Hepatocyte (in vitro differentiated cells): ENCODE measurements around the gene NSUN3. TPM values are rescaled to one million over a fixed set of nuclear protein-coding genes. Genes with fewer than 3 reads are reported as not detected.

Experiments
- DNase-seq: peaks from one replicate; pipeline ENCODE4 v3.0.0-alpha.2; 2016; ENCODE audit warnings: low spot score
- H2AFZ ChIP-seq: fragments of 200-600 bp; sonication (generic); 2 replicates; pipeline ENCODE4 v1.6.0; 2016; ENCODE audit warnings: antibody characterized with exemption, mild to moderate bottlenecking
- H3K27ac ChIP-seq: fragments of 200-600 bp; sonication (generic); 2 replicates; pipeline ENCODE4 v1.5.1; 2016; ENCODE audit warnings: mild to moderate bottlenecking
- H3K27me3 ChIP-seq: fragments of 200-600 bp; sonication (generic); 2 replicates; pipeline ENCODE4 v1.6.1; 2016
- H3K36me3 ChIP-seq: fragments of 200-600 bp; sonication (generic); replicated peaks from 2 replicates; pipeline ENCODE4 v1.5.1; 2016; ENCODE audit warnings: low read depth; ENCODE audit not compliant: insufficient read depth
- H3K4me1 ChIP-seq: fragments of 200-600 bp; sonication (generic); 2 replicates; pipeline ENCODE4 v1.5.1; 2016; ENCODE audit warnings: mild to moderate bottlenecking, moderate library complexity; ENCODE audit not compliant: insufficient read depth
- H3K4me2 ChIP-seq: fragments of 200-600 bp; sonication (generic); 2 replicates; pipeline ENCODE4 v1.6.0; 2016
- H3K4me3 ChIP-seq: fragments of 200-600 bp; sonication (generic); 2 replicates; pipeline ENCODE4 v1.5.1; 2016; ENCODE audit warnings: mild to moderate bottlenecking
- H3K79me2 ChIP-seq: fragments of 200-600 bp; sonication (generic); 2 replicates; pipeline ENCODE4 v1.6.0; 2017; ENCODE audit warnings: mild to moderate bottlenecking
- H3K9me2 ChIP-seq: fragments of 200-600 bp; sonication (generic); replicated peaks from 2 replicates; pipeline ENCODE4 v1.6.0; 2017; ENCODE audit warnings: mild to moderate bottlenecking; ENCODE audit not compliant: insufficient read depth
- H3K9me3 ChIP-seq: fragments of 200-600 bp; sonication (generic); 2 replicates; pipeline ENCODE4 v1.5.1; 2016; ENCODE audit warnings: low read depth, mild to moderate bottlenecking
- H4K20me1 ChIP-seq: fragments of 200-600 bp; sonication (generic); 2 replicates; pipeline ENCODE4 v1.6.0; 2016; ENCODE audit warnings: mild to moderate bottlenecking; ENCODE audit not compliant: insufficient read depth, poor library complexity, severe bottlenecking
- EZH2 ChIP-seq: fragments of 200-600 bp; sonication (generic); IDR thresholded peaks from 2 replicates; pipeline ENCODE4 v1.6.1; 2016; ENCODE audit warnings: antibody characterized with exemption, mild to moderate bottlenecking, borderline replicate concordance
- EZH2phosphoT487 ChIP-seq: fragments of 200-600 bp; sonication (generic); IDR thresholded peaks from one replicate; pipeline ENCODE4 v1.6.1; 2018; ENCODE audit warnings: antibody characterized with exemption, mild to moderate bottlenecking, low read depth, moderate library complexity; ENCODE audit not compliant: unreplicated experiment, severe bottlenecking
- WGBS: methylation state at CpG from one replicate; pipeline ENCODE4 v1.1.6; 2016; ENCODE audit warnings: low lambda C conversion rate; ENCODE audit errors: missing lambda C conversion rate; 5-methylcytosine and 5-hydroxymethylcytosine counted together
- polyA plus RNA-seq: library from polyadenylated mRNA; unstranded; fragments of >200 nt; fragmentation: Nextera tagmentation; extraction: Ambion mirVana; gene quantifications from 2 replicates; pipeline ENCODE4 v1.2.1, GENCODE V29; 2016
- total RNA-seq: library from RNA; depleted of rRNA; stranded (reverse); fragments of >200 nt; gene quantifications from 2 replicates; pipeline ENCODE4 v1.2.3, GENCODE V29; 2014
- TF ChIP-seq, protein P1 (sequence below): fragments of 200-600 bp; sonication (generic); IDR thresholded peaks from 2 replicates; pipeline ENCODE4 v1.5.1; 2016; ENCODE audit warnings: antibody characterized with exemption, mild to moderate bottlenecking; ENCODE audit not compliant: poor library complexity

NSUN3 gene
- total and polyA plus RNA-seq, 2 experiments from 2014 or later: 4.5 to 9.0 TPM

- H3K79me2 ChIP-seq: peaks cover 18% of the 10 kb centered on the region
- no peaks in the 10 kb centered on the region for H3K9me2 ChIP-seq
- TF ChIP-seq EZH2phosphoT487: no peak
- no peak for TF ChIP-seq EZH2
- TF ChIP-seq, protein P1, sequence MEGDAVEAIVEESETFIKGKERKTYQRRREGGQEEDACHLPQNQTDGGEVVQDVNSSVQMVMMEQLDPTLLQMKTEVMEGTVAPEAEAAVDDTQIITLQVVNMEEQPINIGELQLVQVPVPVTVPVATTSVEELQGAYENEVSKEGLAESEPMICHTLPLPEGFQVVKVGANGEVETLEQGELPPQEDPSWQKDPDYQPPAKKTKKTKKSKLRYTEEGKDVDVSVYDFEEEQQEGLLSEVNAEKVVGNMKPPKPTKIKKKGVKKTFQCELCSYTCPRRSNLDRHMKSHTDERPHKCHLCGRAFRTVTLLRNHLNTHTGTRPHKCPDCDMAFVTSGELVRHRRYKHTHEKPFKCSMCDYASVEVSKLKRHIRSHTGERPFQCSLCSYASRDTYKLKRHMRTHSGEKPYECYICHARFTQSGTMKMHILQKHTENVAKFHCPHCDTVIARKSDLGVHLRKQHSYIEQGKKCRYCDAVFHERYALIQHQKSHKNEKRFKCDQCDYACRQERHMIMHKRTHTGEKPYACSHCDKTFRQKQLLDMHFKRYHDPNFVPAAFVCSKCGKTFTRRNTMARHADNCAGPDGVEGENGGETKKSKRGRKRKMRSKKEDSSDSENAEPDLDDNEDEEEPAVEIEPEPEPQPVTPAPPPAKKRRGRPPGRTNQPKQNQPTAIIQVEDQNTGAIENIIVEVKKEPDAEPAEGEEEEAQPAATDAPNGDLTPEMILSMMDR: no peak
- no peaks in the 10 kb centered on the region for H3K36me3 ChIP-seq
- H3K4me2 ChIP-seq: no peak overlapping the region
- H3K27ac ChIP-seq: no peak overlapping the region
- no peak overlapping the region for H2AFZ ChIP-seq
- no peak for DNase-seq
- no peaks in the 10 kb centered on the region for H3K9me3 ChIP-seq
- WGBS: 93% methylated on average over 5 of the region's 5 CpGs
- H3K4me3 ChIP-seq: no peak overlapping the region
- no peaks in the 10 kb centered on the region for H3K4me1 ChIP-seq
- H3K27me3 ChIP-seq: no peaks in the 10 kb centered on the region
- no peaks in the 10 kb centered on the region for H4K20me1 ChIP-seq
These were observed 19.0 kb downstream of the NSUN3 start for GRCh38 chr3:94081884-94082283.

DNA sequence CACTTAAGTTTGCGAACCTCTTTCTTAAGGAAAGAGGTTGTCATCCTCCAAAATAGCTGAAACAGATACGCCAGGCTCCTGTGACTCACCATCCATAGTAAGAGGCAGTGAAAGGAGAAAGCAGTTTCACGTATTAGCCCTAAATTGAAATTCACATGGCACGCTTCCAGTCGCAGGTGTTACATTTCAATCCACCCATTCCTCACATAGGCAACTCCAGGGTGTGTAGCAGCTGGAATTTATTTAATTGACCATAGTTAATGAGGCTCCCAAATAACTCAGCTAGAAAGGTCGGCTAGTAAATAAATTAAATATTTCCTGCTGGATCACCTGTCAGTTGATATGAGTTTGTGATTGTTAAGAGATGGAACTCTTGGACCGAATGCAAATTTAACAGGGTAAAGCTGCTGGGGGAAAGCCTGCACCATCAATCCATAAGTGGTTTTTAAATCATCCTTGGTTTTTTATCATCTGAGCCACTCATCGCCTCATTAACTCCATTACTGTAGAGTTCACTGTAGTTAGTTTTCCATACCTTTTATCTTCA, 19.6 kb downstream of the NSUN3 start:
- TF ChIP-seq EZH2 (no peak), EZH2phosphoT487 (no peak)
- TF ChIP-seq, protein P1: no peak
- Histone ChIP-seq H3K27ac (no peak overlapping the region), H3K9me2 (no peaks in the 10 kb centered on the region), H3K27me3 (no peaks in the 10 kb centered on the region), H3K36me3 (no peaks in the 10 kb centered on the region), H4K20me1 (no peaks in the 10 kb centered on the region), H3K4me2 (no peak overlapping the region), H2AFZ (no peak overlapping the region), H3K4me3 (no peak overlapping the region), H3K4me1 (no peaks in the 10 kb centered on the region), H3K9me3 (no peaks in the 10 kb centered on the region), H3K79me2 (peaks cover 13% of the 10 kb centered on the region)
- no peak for DNase-seq
- WGBS: 87% methylated on average over 8 of the region's 8 CpGs

DNA sequence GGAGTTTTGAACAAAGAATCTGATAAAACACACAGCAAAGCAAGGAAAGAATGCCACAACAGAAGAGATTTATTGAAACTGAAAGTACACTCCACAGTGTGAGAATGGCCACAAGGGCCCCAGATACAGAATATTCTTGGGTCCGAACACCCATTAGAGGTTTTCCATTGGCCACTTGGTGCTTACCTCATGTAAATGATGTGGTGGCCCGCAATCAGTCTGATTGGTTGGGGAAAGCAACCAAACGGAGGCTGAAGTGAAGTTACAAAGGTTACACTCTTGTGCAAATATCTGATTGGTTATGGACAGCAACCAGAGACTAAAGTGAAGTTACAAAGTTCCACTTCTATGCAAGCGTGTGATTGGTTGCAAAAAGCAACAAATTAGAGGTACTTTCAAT, 20.4 kb downstream of the NSUN3 start:
- Histone ChIP-seq H3K36me3 (no peaks in the 10 kb centered on the region), H3K9me3 (no peaks in the 10 kb centered on the region), H3K4me2 (no peak overlapping the region), H3K27ac (no peak overlapping the region), H4K20me1 (no peaks in the 10 kb centered on the region), H3K4me3 (no peak overlapping the region), H3K4me1 (no peaks in the 10 kb centered on the region), H3K79me2 (peaks cover 8% of the 10 kb centered on the region), H3K27me3 (no peaks in the 10 kb centered on the region), H2AFZ (no peak overlapping the region), H3K9me2 (no peaks in the 10 kb centered on the region)
- 90% methylated on average over 4 of the region's 4 CpGs for WGBS
- DNase-seq: no peak
- no peak for TF ChIP-seq EZH2

GRCh38 chr3:94089126-94089525, 26.3 kb downstream of the NSUN3 start:
- H3K27me3 ChIP-seq: no peaks in the 10 kb centered on the region
- no peak for TF ChIP-seq EZH2phosphoT487
- TF ChIP-seq EZH2: no peak
- TF ChIP-seq, protein P1: no peak
- no peak for DNase-seq
- no peaks in the 10 kb centered on the region for H3K4me1 ChIP-seq
- no peak overlapping the region for H3K4me2 ChIP-seq
- H3K27ac ChIP-seq: no peak overlapping the region
- 95% methylated on average over 1 of the region's 1 CpG for WGBS
- no peaks in the 10 kb centered on the region for H3K36me3 ChIP-seq
- H3K9me3 ChIP-seq: no peaks in the 10 kb centered on the region
- no peak overlapping the region for H3K4me3 ChIP-seq
- H3K79me2 ChIP-seq: no peaks in the 10 kb centered on the region
- no peak overlapping the region for H2AFZ ChIP-seq
- no peaks in the 10 kb centered on the region for H4K20me1 ChIP-seq
- no peaks in the 10 kb centered on the region for H3K9me2 ChIP-seq
